SK-N-SH (cell line): ENCODE data around the gene APOE. TPM values are rescaled to one million over a fixed set of nuclear protein-coding genes. Genes with fewer than 3 reads are reported as not detected.

Experiments
- CTCF ChIA-PET: fragments of 300-600, 350-600 bp; formaldehyde crosslinking; extraction: SDS; loops from one replicate; lab custom pipeline; 2021; lab: Yijun Ruan, JAX
- POLR2A ChIA-PET: fragments of 350-600 bp; sonication (Branson Sonifier 250); formaldehyde crosslinking; extraction: SDS; loops from one replicate; lab custom pipeline; 2020; ENCODE audit warnings: antibody characterized with exemption, inconsistent platforms; lab: Yijun Ruan, JAX
- DNase-seq: peaks from one replicate; pipeline ENCODE4 v3.0.0; 2012
- H2AFZ ChIP-seq: fragments of 200-600 bp; sonication (generic); 2 replicates; pipeline ENCODE4 v1.8.1; 2016; ENCODE audit warnings: antibody characterized with exemption, mild to moderate bottlenecking, low read depth
- H3F3A ChIP-seq: fragments of 200-600 bp; sonication (generic); replicated peaks from 2 replicates; pipeline ENCODE3; 2016; ENCODE audit warnings: antibody characterized with exemption, mild to moderate bottlenecking; ENCODE audit not compliant: insufficient read depth
- H3K27ac ChIP-seq, 2 experiments: fragments of 200-500 bp in 1 of 2; fragments of 200-600 bp in 1 of 2; sonication (Bioruptor generic) in 1 of 2; sonication (generic), shearing (Covaris generic) in 1 of 2; 2 replicates each; pipeline versions ENCODE4 v1.5.1 to v1.6.1; 2014 to 2016; ENCODE audit warnings: low read depth in 2 of 2, inconsistent platforms in 1 of 2, low read length in 1 of 2, mild to moderate bottlenecking in 1 of 2, mixed read lengths in 1 of 2
- H3K27me3 ChIP-seq: fragments of 200-600 bp; sonication (generic), shearing (Covaris generic); 2 replicates; pipeline ENCODE4 v1.6.1; 2016; ENCODE audit warnings: mixed run types; ENCODE audit not compliant: insufficient read depth
- H3K36me3 ChIP-seq, 2 experiments: fragments of 200-500 bp in 1 of 2; fragments of 200-600 bp in 1 of 2; sonication (Bioruptor generic) in 1 of 2; sonication (generic) in 1 of 2; replicated peaks in 1 of 2; 2 replicates each; pipeline versions ENCODE3 to v1.5.1; 2014 to 2016; ENCODE audit warnings: low read length in 1 of 2, mild to moderate bottlenecking in 1 of 2; ENCODE audit not compliant: insufficient read depth in 2 of 2, control insufficient read depth in 1 of 2
- H3K4me1 ChIP-seq, 2 experiments: fragments of 200-500 bp in 1 of 2; fragments of 200-600 bp in 1 of 2; sonication (Bioruptor generic) in 1 of 2; sonication (generic), shearing (Covaris generic) in 1 of 2; 2 replicates each; pipeline versions ENCODE4 v1.5.1 to v1.6.1; 2014 to 2016; ENCODE audit warnings: low read depth in 1 of 2, low read length in 1 of 2, mixed run types in 1 of 2; ENCODE audit not compliant: insufficient read depth in 2 of 2, control insufficient read depth in 1 of 2
- H3K4me2 ChIP-seq: fragments of 200-600 bp; sonication (generic), shearing (Covaris generic); 2 replicates; pipeline ENCODE4 v1.6.1; 2017; ENCODE audit warnings: mixed run types
- H3K4me3 ChIP-seq, 2 experiments: fragments of 200-500 bp in 1 of 2; fragments of 200-600 bp in 1 of 2; sonication (Bioruptor generic) in 1 of 2; sonication (generic), shearing (Covaris generic) in 1 of 2; 2 replicates each; pipeline versions ENCODE4 v1.5.1 to v1.8.1; 2014 to 2016; ENCODE audit warnings: low read depth in 2 of 2, inconsistent platforms in 1 of 2, low read length in 1 of 2, mild to moderate bottlenecking in 1 of 2, mixed read lengths in 1 of 2, moderate library complexity in 1 of 2
- H3K79me2 ChIP-seq: fragments of 200-600 bp; sonication (generic); 2 replicates; pipeline ENCODE4 v1.8.1; 2017; ENCODE audit warnings: mild to moderate bottlenecking; ENCODE audit not compliant: insufficient read depth
- H3K9ac ChIP-seq: fragments of 200-600 bp; sonication (generic); 2 replicates; pipeline ENCODE4 v1.6.1; 2017; ENCODE audit warnings: mixed run types
- H3K9me2 ChIP-seq: fragments of 200-600 bp; sonication (generic); 2 replicates; pipeline ENCODE4 v1.6.1; 2017; ENCODE audit warnings: mixed run types
- H3K9me3 ChIP-seq: fragments of 200-600 bp; sonication (generic); 2 replicates; pipeline ENCODE4 v1.6.1; 2017; ENCODE audit warnings: mixed run types, mild to moderate bottlenecking, moderate library complexity
- H4K20me1 ChIP-seq: fragments of 200-600 bp; sonication (generic); 2 replicates; pipeline ENCODE4 v1.6.1; 2017; ENCODE audit warnings: mild to moderate bottlenecking, mixed run types; ENCODE audit not compliant: insufficient read depth
- EZH2phosphoT487 ChIP-seq: fragments of 200-600 bp; sonication (generic); IDR thresholded peaks from 2 replicates; pipeline ENCODE4 v1.6.1; 2017; ENCODE audit warnings: low read depth, mixed run types, mild to moderate bottlenecking, antibody characterized with exemption, moderate library complexity, borderline replicate concordance
- FOXJ3 ChIP-seq: sonication (generic); formaldehyde crosslinking; IDR thresholded peaks from 2 replicates; pipeline ENCODE4 v1.5.1; 2020; ENCODE audit warnings: mild to moderate bottlenecking, missing genetic modification reagents
- FOXM1 ChIP-seq: IDR thresholded peaks from 2 replicates; pipeline ENCODE4 v1.4.0; 2012; ENCODE audit warnings: low read depth, mild to moderate bottlenecking
- GATA2 ChIP-seq: sonication (generic); formaldehyde crosslinking; IDR thresholded peaks from 2 replicates; pipeline ENCODE4 v1.5.0; 2020; ENCODE audit warnings: mild to moderate bottlenecking, missing genetic modification reagents
- MXI1 ChIP-seq: IDR thresholded peaks from 2 replicates; pipeline ENCODE4 v1.6.1; 2012; ENCODE audit warnings: mild to moderate bottlenecking, low read depth, low read length, improper control_type of control experiment
- NRF1 ChIP-seq: IDR thresholded peaks from 2 replicates; pipeline ENCODE4 v1.6.1; 2012; ENCODE audit warnings: low read depth, mild to moderate bottlenecking, low read length
- POLR2AphosphoS5 ChIP-seq: IDR thresholded peaks from 2 replicates; pipeline ENCODE4 v1.6.1; 2012; ENCODE audit warnings: low read depth, low read length
- RCOR1 ChIP-seq: fragments of 150-350 bp; IDR thresholded peaks from 2 replicates; pipeline ENCODE4 v1.6.1; 2017; ENCODE audit warnings: antibody characterized with exemption, low read length
- RFX5 ChIP-seq: IDR thresholded peaks from 2 replicates; pipeline ENCODE4 v1.6.1; 2012; ENCODE audit warnings: mild to moderate bottlenecking, improper control_type of control experiment, low read length
- RXRA ChIP-seq: IDR thresholded peaks from 2 replicates; pipeline ENCODE4 v1.4.0; 2012; ENCODE audit warnings: low read depth, mild to moderate bottlenecking, borderline replicate concordance
- TEAD4 ChIP-seq: IDR thresholded peaks from 2 replicates; pipeline ENCODE4 v1.4.0; 2012; ENCODE audit warnings: mild to moderate bottlenecking, borderline replicate concordance; ENCODE audit not compliant: insufficient read depth
- WGBS: methylation state at CpG from one replicate; pipeline ENCODE4 v1.1.6; 2017; ENCODE audit warnings: low lambda C conversion rate; 5-methylcytosine and 5-hydroxymethylcytosine counted together
- polyA plus RNA-seq, 3 experiments: library from polyadenylated mRNA; depleted of rRNA; stranded (reverse); fragments of >200 nt; gene quantifications; 2 replicates each; pipeline ENCODE4 v1.2.3, GENCODE V29; 2012
- TF ChIP-seq, protein P1 (sequence below): IDR thresholded peaks from 2 replicates; pipeline ENCODE4 v1.4.0; 2012; ENCODE audit warnings: low read depth, borderline replicate concordance
- TF ChIP-seq, protein P2 (sequence below): IDR thresholded peaks from 2 replicates; pipeline ENCODE4 v1.6.1; 2012; ENCODE audit warnings: mild to moderate bottlenecking, low read depth, low read length, moderate library complexity
- TF ChIP-seq, protein P3 (sequence below): fragments of 150-350 bp; IDR thresholded peaks from 2 replicates; pipeline ENCODE4 v1.6.1; 2016; ENCODE audit warnings: mild to moderate bottlenecking, low read depth, low read length

Gene APOE
- polyA plus RNA-seq, 1 of the 3 experiments (the other 2 are of a cell fraction): 56.0 TPM

DNA sequence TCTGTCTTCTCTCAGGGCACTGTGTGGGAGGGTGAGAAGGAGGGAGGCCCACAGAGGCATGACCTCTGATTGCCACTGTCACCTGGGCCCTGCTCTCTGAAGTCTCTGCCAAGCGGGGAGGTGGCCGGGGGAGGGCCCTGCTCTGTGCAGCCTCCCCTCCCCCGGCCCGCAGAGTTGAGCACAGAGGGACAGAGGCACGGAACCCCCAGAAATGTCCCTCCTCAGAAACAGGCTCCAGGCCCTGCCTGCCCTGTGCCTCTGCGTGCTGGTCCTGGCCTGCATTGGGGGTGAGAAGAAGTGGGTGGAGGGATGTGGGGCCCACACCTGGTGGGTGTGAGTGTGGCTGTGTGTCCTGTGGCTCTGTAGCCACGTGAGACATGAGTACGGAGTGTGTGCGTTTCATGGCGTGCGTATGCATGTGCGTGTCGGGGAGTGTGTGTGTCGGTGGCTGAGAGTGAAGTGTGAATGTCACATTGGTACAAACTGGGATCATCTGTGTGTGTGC lies 36.5 kb downstream of the APOE start, which contains the start of gene APOC4:
Gene APOC4 (plus strand): TSS at position 171 of the 505 bp plus-strand sequence. CDS start 41 bp downstream, at position 212.
- Histone ChIP-seq H3F3A (no peaks in the 10 kb centered on the region), H3K9ac (no peak within 1 kb of the TSS), H3K4me1 (no peaks in the 10 kb centered on the region), H3K36me3 (no peaks in the 10 kb centered on the region), H3K27me3 (no peaks in the 10 kb centered on the region), H4K20me1 (no peaks in the 10 kb centered on the region), H3K9me3 (no peaks in the 10 kb centered on the region), H3K79me2 (no peaks in the 10 kb centered on the region), H3K4me3 (no peak within 1 kb of the TSS), H3K27ac (no peak within 1 kb of the TSS), H3K4me2 (no peak within 1 kb of the TSS), H2AFZ (no peak within 1 kb of the TSS), H3K9me2 (no peaks in the 10 kb centered on the region)
- no peak for DNase-seq
- TF ChIP-seq, protein P1, sequence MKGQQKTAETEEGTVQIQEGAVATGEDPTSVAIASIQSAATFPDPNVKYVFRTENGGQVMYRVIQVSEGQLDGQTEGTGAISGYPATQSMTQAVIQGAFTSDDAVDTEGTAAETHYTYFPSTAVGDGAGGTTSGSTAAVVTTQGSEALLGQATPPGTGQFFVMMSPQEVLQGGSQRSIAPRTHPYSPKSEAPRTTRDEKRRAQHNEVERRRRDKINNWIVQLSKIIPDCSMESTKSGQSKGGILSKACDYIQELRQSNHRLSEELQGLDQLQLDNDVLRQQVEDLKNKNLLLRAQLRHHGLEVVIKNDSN: no peak
- TF ChIP-seq RCOR1 (no peak), TEAD4 (no peak), MXI1 (no peak), RFX5 (no peak), FOXM1 (no peak), NRF1 (no peak), POLR2AphosphoS5 (no peak), RXRA (no peak), GATA2 (CRISPR knock-in tag) (no peak), FOXJ3 (CRISPR knock-in tag) (no peak), EZH2phosphoT487 (no peak)
- TF ChIP-seq, protein P2, sequence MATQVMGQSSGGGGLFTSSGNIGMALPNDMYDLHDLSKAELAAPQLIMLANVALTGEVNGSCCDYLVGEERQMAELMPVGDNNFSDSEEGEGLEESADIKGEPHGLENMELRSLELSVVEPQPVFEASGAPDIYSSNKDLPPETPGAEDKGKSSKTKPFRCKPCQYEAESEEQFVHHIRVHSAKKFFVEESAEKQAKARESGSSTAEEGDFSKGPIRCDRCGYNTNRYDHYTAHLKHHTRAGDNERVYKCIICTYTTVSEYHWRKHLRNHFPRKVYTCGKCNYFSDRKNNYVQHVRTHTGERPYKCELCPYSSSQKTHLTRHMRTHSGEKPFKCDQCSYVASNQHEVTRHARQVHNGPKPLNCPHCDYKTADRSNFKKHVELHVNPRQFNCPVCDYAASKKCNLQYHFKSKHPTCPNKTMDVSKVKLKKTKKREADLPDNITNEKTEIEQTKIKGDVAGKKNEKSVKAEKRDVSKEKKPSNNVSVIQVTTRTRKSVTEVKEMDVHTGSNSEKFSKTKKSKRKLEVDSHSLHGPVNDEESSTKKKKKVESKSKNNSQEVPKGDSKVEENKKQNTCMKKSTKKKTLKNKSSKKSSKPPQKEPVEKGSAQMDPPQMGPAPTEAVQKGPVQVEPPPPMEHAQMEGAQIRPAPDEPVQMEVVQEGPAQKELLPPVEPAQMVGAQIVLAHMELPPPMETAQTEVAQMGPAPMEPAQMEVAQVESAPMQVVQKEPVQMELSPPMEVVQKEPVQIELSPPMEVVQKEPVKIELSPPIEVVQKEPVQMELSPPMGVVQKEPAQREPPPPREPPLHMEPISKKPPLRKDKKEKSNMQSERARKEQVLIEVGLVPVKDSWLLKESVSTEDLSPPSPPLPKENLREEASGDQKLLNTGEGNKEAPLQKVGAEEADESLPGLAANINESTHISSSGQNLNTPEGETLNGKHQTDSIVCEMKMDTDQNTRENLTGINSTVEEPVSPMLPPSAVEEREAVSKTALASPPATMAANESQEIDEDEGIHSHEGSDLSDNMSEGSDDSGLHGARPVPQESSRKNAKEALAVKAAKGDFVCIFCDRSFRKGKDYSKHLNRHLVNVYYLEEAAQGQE: no peak
- TF ChIP-seq, protein P3, sequence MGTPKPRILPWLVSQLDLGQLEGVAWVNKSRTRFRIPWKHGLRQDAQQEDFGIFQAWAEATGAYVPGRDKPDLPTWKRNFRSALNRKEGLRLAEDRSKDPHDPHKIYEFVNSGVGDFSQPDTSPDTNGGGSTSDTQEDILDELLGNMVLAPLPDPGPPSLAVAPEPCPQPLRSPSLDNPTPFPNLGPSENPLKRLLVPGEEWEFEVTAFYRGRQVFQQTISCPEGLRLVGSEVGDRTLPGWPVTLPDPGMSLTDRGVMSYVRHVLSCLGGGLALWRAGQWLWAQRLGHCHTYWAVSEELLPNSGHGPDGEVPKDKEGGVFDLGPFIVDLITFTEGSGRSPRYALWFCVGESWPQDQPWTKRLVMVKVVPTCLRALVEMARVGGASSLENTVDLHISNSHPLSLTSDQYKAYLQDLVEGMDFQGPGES: no peak
- WGBS: 87% methylated on average over 10 of the region's 14 CpGs
- CTCF ChIA-PET: no interaction called here
- POLR2A ChIA-PET: no interaction called here
